ENCODE results near the gene IFI6.
"Not testable (repeated sequence)": the region's sequence is repeated elsewhere in the genome, so short reads cannot be mapped to it uniquely, and the experiment has no call there.

The IFI6 gene

GRCh38 chr1:27671964-27672749, at the start of gene IFI6:
TSS of gene IFI6 (minus strand) at chr1:27672192. CDS start at chr1:27669314, 2,878 bp downstream.
- DNase-seq (ENCODE audit: low read depth): peak; percentile 72

- DNase-seq (ENCODE audit: low read depth): no peak
These were observed 47.6 kb upstream of the IFI6 start for GRCh38 chr1:27719286-27720251.

GRCh38 chr1:27716262-27716895, 44.4 kb upstream of the IFI6 start:
- no peak for DNase-seq (ENCODE audit: low read depth)

GRCh38 chr1:27713869-27714513, 42.0 kb upstream of the IFI6 start:
- no peak for DNase-seq (ENCODE audit: low read depth)

- no peak for DNase-seq (ENCODE audit: low read depth)
These were observed 41.2 kb upstream of the IFI6 start for GRCh38 chr1:27713139-27713725.

- no peak for DNase-seq (ENCODE audit: low read depth)
These were observed 38.6 kb upstream of the IFI6 start for GRCh38 chr1:27710574-27710973.

GRCh38 chr1:27705545-27705944, 33.6 kb upstream of the IFI6 start:
- DNase-seq (ENCODE audit: low read depth): no peak

- no peak for DNase-seq (ENCODE audit: low read depth)
These were observed 33.0 kb upstream of the IFI6 start for GRCh38 chr1:27704958-27705357.

GRCh38 chr1:27696835-27697234, 24.8 kb upstream of the IFI6 start:
- DNase-seq (ENCODE audit: low read depth): not testable (repeated sequence)

- no peak for DNase-seq (ENCODE audit: low read depth)
These were observed 18.2 kb upstream of the IFI6 start for GRCh38 chr1:27690183-27690582.

GRCh38 chr1:27689423-27690173, 17.6 kb upstream of the IFI6 start:
- DNase-seq (ENCODE audit: low read depth): no peak

GRCh38 chr1:27687906-27688305, 15.9 kb upstream of the IFI6 start:
- no peak for DNase-seq (ENCODE audit: low read depth)

GRCh38 chr1:27686223-27686990, 14.4 kb upstream of the IFI6 start:
- DNase-seq (ENCODE audit: low read depth): no peak

- no peak for DNase-seq (ENCODE audit: low read depth)
These were observed 12.2 kb upstream of the IFI6 start for GRCh38 chr1:27684176-27684575.

GRCh38 chr1:27682351-27682944, 10.5 kb upstream of the IFI6 start:
- no peak for DNase-seq (ENCODE audit: low read depth)

- DNase-seq (ENCODE audit: low read depth): not testable (repeated sequence)
These were observed 9.6 kb upstream of the IFI6 start for GRCh38 chr1:27681580-27681979.

- DNase-seq (ENCODE audit: low read depth): not testable (repeated sequence)
These were observed 8.3 kb upstream of the IFI6 start for GRCh38 chr1:27680225-27680791.

GRCh38 chr1:27678747-27679146, 6.8 kb upstream of the IFI6 start:
- DNase-seq (ENCODE audit: low read depth): no peak

- no peak for DNase-seq (ENCODE audit: low read depth)
These were observed 4.4 kb upstream of the IFI6 start for GRCh38 chr1:27676410-27676809.

All from T-helper 22 cell (primary cell).